Measurements from ENCODE around the gene MYBBP1A.
"Not testable (repeated sequence)": the region's sequence is repeated elsewhere in the genome, so short reads cannot be mapped to it uniquely, and the experiment has no call there.

Gene MYBBP1A

GRCh38 chr17:4590981-4591453 is 35.8 kb upstream of the MYBBP1A start:
- TF ChIP-seq CTCF (IDR thresholded peaks at IDR 0.05; ENCODE audit: insufficient read depth, low read length, poor library complexity, severe bottlenecking) = no peak
- no peaks in the 10 kb centered on the region for H3K36me3 ChIP-seq (ENCODE audit: control insufficient read depth, insufficient read depth, low read length)
- H3K27me3 ChIP-seq (replicated peaks; ENCODE audit: control insufficient read depth, insufficient read depth, low read length) = no peaks in the 10 kb centered on the region; the same call in none of the 2 replicates
- H3K4me3 ChIP-seq (replicated peaks; ENCODE audit: low read depth, low read length) = no peak overlapping the region
- no peak for DNase-seq (ENCODE audit: extremely low read depth, insufficient read length)

GRCh38 chr17:4590042-4590441 is 34.9 kb upstream of the MYBBP1A start:
- H3K27me3 ChIP-seq (replicated peaks; ENCODE audit: control insufficient read depth, insufficient read depth, low read length); H3K36me3 ChIP-seq (ENCODE audit: control insufficient read depth, insufficient read depth, low read length); H3K4me3 ChIP-seq (replicated peaks; ENCODE audit: low read depth, low read length); DNase-seq (ENCODE audit: extremely low read depth, insufficient read length): not testable (repeated sequence)

GRCh38 chr17:4588898-4589625 is 33.9 kb upstream of the MYBBP1A start:
- DNase-seq (ENCODE audit: extremely low read depth, insufficient read length) = no peak
- TF ChIP-seq CTCF (IDR thresholded peaks at IDR 0.05; ENCODE audit: insufficient read depth, low read length, poor library complexity, severe bottlenecking) = no peak
- Histone ChIP-seq H3K36me3 (ENCODE audit: control insufficient read depth, insufficient read depth, low read length) (no peaks in the 10 kb centered on the region), H3K4me3 (replicated peaks; ENCODE audit: low read depth, low read length) (no peak overlapping the region), H3K27me3 (replicated peaks; ENCODE audit: control insufficient read depth, insufficient read depth, low read length) (no peaks in the 10 kb centered on the region; the same call in 1 of the 2 replicates)

GRCh38 chr17:4588391-4588790 is 33.2 kb upstream of the MYBBP1A start:
- Histone ChIP-seq H3K27me3 (replicated peaks; ENCODE audit: control insufficient read depth, insufficient read depth, low read length) (peaks cover 3% of the 10 kb centered on the region), H3K36me3 (ENCODE audit: control insufficient read depth, insufficient read depth, low read length) (no peaks in the 10 kb centered on the region), H3K4me3 (replicated peaks; ENCODE audit: low read depth, low read length) (no peak overlapping the region)
- no peak for DNase-seq (ENCODE audit: extremely low read depth, insufficient read length)
- TF ChIP-seq CTCF (IDR thresholded peaks at IDR 0.05; ENCODE audit: insufficient read depth, low read length, poor library complexity, severe bottlenecking) = no peak

- peaks cover 5% of the 10 kb centered on the region for H3K27me3 ChIP-seq (replicated peaks; ENCODE audit: control insufficient read depth, insufficient read depth, low read length)
- no peak for TF ChIP-seq CTCF (IDR thresholded peaks at IDR 0.05; ENCODE audit: insufficient read depth, low read length, poor library complexity, severe bottlenecking)
- no peak for DNase-seq (ENCODE audit: extremely low read depth, insufficient read length)
Measured at GRCh38 chr17:4587803-4588202, 32.6 kb upstream of the MYBBP1A start.

GRCh38 chr17:4587195-4587594 is 32.0 kb upstream of the MYBBP1A start:
- TF ChIP-seq CTCF (IDR thresholded peaks at IDR 0.05; ENCODE audit: insufficient read depth, low read length, poor library complexity, severe bottlenecking) = no peak
- no peaks in the 10 kb centered on the region for H3K36me3 ChIP-seq (ENCODE audit: control insufficient read depth, insufficient read depth, low read length)
- H3K4me3 ChIP-seq (replicated peaks; ENCODE audit: low read depth, low read length) = no peak overlapping the region
- DNase-seq (ENCODE audit: extremely low read depth, insufficient read length) = no peak
- H3K27me3 ChIP-seq (replicated peaks; ENCODE audit: control insufficient read depth, insufficient read depth, low read length) = peaks cover 5% of the 10 kb centered on the region

More at GRCh38 chr17:4587803-4588202, 32.6 kb upstream of the MYBBP1A start:
- no peaks in the 10 kb centered on the region for H3K36me3 ChIP-seq (ENCODE audit: control insufficient read depth, insufficient read depth, low read length)
- no peak overlapping the region for H3K4me3 ChIP-seq (replicated peaks; ENCODE audit: low read depth, low read length)
